Transverse colon (tissue), 4 donors: ENCODE measurements around the gene AMBP.

Source experiments
- CTCF ChIP-seq, 5 experiments: fragments of 200-600 bp in 3 of 5; fragments of 450-650 bp in 2 of 5; sonication (generic) in 3 of 5; IDR thresholded peaks; 1 replicate in 2 of 5; 2 replicates in 3 of 5; pipeline ENCODE4 v1.5.1; 2016 to 2017; ENCODE audit warnings: antibody characterized with exemption in 5 of 5, inconsistent platforms in 3 of 5, mild to moderate bottlenecking in 2 of 5, moderate library complexity in 1 of 5
- EP300 ChIP-seq: sonication (generic); formaldehyde crosslinking; IDR thresholded peaks from one replicate; pipeline ENCODE4 v1.6.1; 2017; ENCODE audit warnings: antibody characterized with exemption, low read depth
- POLR2A ChIP-seq: fragments of 450-650 bp; IDR thresholded peaks from one replicate; pipeline ENCODE4 v1.6.1; 2016; ENCODE audit warnings: antibody characterized with exemption, mild to moderate bottlenecking, moderate library complexity
- POLR2AphosphoS5 ChIP-seq, 3 donors: sonication (generic); formaldehyde crosslinking; IDR thresholded peaks; one replicate each; pipeline ENCODE4 v1.6.1; 2016; ENCODE audit warnings: antibody characterized with exemption in 3 of 3

- TF ChIP-seq EP300 (no peak), POLR2AphosphoS5 (IDR thresholded peaks at IDR 0.05) (no peak), CTCF (IDR thresholded peaks at IDR 0.05) (no peak), POLR2A (no peak)
Measured at GRCh38 chr9:114124666-114125475, 46.8 kb upstream of the AMBP start.
